GM12874 (cell line): ENCODE results near the gene LNP1.

ENCODE experiments used
- TF ChIP-seq, protein P1 (sequence below): IDR thresholded peaks from 2 replicates; pipeline ENCODE4 v1.5.1; 2011; ENCODE audit warnings: low read depth, mild to moderate bottlenecking, control low read depth, low read length, moderate library complexity; ENCODE audit not compliant: insufficient read depth

The LNP1 gene

DNA sequence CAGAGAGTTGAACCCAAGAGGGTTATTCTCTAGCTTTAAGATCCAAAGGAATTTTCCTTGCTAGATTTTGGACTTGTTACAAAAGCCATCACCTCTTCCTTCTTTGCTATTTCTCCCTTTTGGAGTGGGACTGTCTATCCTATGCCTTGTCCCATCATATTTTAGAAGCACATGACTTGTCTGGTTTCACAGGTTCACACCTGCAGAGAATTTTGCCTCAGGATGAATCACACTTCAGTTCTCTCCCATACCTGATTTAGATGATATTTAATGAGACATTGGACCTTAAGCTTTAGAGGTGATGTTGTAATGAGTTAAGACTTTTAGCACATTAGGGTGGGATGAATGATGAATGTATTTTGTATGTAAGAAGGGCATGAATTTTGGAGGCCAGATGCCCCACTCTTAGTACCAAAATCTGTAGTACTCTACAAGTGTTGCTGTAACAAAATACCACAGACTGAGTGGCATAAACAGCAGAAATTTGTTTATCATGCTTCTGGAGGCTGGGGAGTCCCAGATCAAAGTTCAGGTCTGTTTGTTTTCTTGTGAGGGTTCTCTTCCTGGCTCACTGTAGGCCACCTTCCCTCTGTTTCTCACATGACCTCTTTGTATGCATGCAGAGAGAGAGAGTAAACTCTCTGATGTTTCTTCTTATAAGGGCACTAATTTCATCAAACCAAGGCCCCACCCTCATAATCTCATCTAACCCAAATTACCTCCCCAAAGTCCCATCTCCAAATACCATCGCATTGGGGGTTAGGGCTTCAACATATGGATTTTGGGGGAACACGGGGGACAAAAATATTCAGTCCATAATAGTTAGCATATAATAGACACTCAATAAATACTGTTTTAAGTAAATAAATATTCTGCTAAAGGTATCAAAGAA is 10.0 kb downstream of the LNP1 start:
- TF ChIP-seq, protein P1, sequence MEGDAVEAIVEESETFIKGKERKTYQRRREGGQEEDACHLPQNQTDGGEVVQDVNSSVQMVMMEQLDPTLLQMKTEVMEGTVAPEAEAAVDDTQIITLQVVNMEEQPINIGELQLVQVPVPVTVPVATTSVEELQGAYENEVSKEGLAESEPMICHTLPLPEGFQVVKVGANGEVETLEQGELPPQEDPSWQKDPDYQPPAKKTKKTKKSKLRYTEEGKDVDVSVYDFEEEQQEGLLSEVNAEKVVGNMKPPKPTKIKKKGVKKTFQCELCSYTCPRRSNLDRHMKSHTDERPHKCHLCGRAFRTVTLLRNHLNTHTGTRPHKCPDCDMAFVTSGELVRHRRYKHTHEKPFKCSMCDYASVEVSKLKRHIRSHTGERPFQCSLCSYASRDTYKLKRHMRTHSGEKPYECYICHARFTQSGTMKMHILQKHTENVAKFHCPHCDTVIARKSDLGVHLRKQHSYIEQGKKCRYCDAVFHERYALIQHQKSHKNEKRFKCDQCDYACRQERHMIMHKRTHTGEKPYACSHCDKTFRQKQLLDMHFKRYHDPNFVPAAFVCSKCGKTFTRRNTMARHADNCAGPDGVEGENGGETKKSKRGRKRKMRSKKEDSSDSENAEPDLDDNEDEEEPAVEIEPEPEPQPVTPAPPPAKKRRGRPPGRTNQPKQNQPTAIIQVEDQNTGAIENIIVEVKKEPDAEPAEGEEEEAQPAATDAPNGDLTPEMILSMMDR = no peak

DNA sequence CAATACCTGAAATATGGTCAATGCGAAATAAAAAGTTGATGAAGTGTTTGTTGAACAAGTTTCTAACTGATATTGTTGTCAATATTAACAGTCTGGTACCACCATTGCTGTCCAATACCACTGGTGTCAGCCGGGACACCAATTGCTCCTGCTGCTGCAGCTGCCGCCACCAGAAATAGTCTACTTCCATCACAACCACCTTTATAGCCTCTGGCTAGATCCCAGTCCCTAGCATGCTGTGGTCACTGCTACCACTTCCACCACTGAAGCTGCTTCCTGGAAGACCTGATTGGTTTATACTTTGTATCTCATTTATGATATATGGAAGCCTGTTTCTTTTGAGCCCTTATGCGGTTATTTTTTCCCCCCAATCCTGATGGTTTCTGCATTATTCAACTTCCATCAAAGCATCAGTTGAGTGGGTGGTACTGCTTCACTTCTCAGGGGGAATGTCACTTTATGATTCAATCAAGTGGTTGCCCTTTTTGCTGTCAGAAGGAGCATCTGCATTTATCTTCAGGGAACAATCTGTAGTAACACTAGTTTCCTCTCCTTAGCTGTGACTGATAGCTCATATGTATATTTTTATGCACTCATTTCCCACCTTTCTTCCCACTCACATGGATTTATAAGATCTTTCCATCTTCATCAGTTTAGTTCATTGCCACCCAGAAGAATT is 11.7 kb downstream of the LNP1 start:
- TF ChIP-seq, protein P1 = no peak

DNA sequence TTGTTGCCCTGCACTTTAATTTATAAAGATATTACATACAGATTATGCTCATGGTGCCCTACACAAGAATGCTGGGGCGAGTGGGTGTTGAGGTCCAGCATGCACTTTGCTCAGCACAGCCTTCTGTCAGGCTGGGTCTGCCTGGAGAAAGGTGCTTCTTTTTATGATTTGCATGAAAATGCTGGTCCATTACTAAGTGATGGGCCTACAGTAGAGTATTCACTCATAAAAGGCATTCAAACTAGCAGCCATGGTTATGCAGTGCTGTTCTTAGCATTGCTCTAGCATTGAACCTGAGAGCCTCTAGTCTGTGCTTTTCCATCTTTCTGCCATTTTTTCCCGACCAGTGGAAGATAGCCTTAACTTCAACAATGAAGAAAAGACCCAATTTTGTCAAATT is 12.3 kb downstream of the LNP1 start:
- TF ChIP-seq, protein P1 = no peak

DNA sequence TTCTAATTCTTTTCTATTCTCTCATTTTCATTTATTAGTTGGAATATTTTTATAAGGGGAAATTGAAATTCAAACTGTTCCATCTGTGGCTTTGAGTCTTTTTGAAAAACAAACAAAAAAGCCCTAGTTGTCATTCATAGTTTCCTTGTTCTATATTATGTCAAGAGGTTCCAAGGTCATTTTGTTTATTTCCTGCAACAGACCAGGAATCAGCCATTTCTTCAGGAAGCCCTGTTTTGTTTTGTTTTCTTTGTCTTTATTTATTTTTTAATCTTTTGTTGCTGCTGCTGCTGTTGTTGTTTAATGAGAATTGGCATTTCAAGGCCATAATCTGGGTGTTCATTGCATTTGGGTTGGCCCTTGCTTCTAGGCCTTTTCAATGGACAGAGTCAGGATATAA is 14.8 kb downstream of the LNP1 start:
- TF ChIP-seq, protein P1 = no peak

DNA sequence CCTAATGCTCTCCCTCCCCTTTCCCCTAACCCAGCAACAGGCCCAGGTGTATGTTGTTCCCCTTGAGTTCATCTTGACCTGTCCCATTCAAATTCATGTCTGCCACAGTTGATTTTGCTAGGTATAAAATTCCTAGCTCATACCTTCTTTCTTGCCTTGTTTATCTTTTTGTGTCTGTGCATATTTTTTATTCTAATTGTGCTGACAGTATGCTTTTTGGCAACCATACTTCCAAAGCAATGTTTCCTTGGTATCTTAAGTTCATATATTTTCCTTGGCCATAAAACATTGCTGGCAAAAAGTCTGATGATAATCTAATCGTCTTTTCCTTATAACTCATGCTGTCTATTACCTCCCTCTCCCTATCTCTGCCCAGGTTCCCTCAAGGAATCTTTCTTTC is 15.5 kb downstream of the LNP1 start:
- TF ChIP-seq, protein P1 = no peak

DNA sequence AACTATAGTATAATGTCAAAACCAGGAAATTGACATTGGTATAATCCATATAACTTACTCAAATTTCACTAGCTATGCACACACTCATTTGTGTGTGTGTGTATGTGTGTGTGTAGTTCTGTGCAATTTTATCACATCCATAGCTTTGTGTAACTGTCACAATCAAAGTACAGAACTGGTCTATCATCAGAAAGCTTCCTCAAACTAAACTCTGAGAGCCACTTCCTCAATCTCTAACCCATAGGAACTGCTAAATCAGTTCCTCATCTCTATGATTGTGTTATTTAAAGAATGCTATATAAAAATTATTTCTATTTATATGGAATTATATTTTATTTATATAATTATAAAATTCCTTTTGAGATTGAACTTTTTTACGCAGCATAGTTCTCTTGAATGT is 18.1 kb downstream of the LNP1 start:
- TF ChIP-seq, protein P1 = no peak

DNA sequence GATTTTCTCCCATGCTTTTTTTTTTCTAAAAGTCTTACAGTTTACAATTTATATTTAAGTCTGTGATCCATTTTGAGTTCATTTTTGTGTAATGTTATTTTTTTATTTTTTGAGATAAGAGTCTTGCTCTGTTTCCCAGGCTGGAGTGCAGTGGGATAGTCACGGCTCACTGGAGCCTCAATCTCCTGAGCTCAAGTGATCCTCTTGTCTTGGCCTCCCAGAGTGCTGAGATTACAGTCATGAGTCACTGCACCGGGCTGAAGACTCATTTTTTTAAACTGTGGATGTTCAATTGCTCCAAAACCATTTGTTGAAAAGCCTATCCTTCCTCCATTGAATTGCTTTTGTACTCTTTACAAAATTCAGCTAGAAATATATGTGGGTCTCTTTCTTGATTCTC is 19.5 kb downstream of the LNP1 start:
- TF ChIP-seq, protein P1 = no peak
